Endothelial cell of umbilical vein (primary cell): ENCODE measurements around the gene CDKL2. TPM values are rescaled to one million over a fixed set of nuclear protein-coding genes. Genes with fewer than 3 reads are reported as not detected.

Source experiments
- BruUV-seq: library from RNA; stranded (reverse); fragments of 400-500 nt; replicated peaks from 2 replicates; lab custom pipeline; 2021; lab: Mats Ljungman, UMichigan
- CTCF ChIA-PET: fragments of 300-600, 350-600 bp; sonication (Branson Sonifier 250); formaldehyde crosslinking; loops from one replicate; lab custom pipeline; 2021; ENCODE audit warnings: antibody characterized with exemption, inconsistent platforms; lab: Charles Lee
- POLR2A ChIA-PET: fragments of 300-600, 350-600 bp; sonication (Branson Sonifier 250); formaldehyde crosslinking; loops from one replicate; lab custom pipeline; 2021; ENCODE audit warnings: antibody characterized with exemption, inconsistent platforms; lab: Charles Lee
- DNase-seq: peaks from one replicate; pipeline ENCODE4 v3.0.0-alpha.2; 2011; ENCODE audit warnings: low read depth, low spot score
- FAIRE-seq: peaks from 2 replicates; lab custom pipeline; 2011; peaks lifted over from hg19 to GRCh38; lab: Jason Lieb, UNC
- H2AFZ ChIP-seq: 2 replicates; pipeline ENCODE4 v1.6.0; 2012; ENCODE audit warnings: low read depth, low read length, control low read depth, inconsistent platforms
- H3K27ac ChIP-seq: 2 replicates; pipeline ENCODE4 v1.5.1; 2011; ENCODE audit warnings: low read depth, mild to moderate bottlenecking, control low read depth, low read length, moderate library complexity; ENCODE audit not compliant: insufficient read depth
- H3K27me3 ChIP-seq, 2 experiments: 2 replicates each; pipeline versions ENCODE4 v1.6.0 to v1.6.1; 2011; ENCODE audit warnings: low read length in 2 of 2, mixed read lengths in 1 of 2; ENCODE audit not compliant: control insufficient read depth in 2 of 2, insufficient read depth in 2 of 2
- H3K36me3 ChIP-seq, 2 experiments: 2 replicates in 1 of 2; 3 replicates in 1 of 2; pipeline ENCODE4 v1.5.1; 2011; ENCODE audit warnings: low read length in 2 of 2, mild to moderate bottlenecking in 1 of 2, moderate library complexity in 1 of 2; ENCODE audit not compliant: control insufficient read depth in 2 of 2, insufficient read depth in 2 of 2; ENCODE audit errors: extremely low read depth in 1 of 2
- H3K4me1 ChIP-seq: 3 replicates; pipeline ENCODE4 v1.5.1; 2011; ENCODE audit warnings: mild to moderate bottlenecking, low read length; ENCODE audit not compliant: control insufficient read depth, insufficient read depth; ENCODE audit errors: extremely low read depth
- H3K4me2 ChIP-seq: 2 replicates; pipeline ENCODE4 v1.6.1; 2011; ENCODE audit warnings: low read length, control low read depth, mixed read lengths; ENCODE audit not compliant: insufficient read depth
- H3K4me3 ChIP-seq, 3 experiments: fragments of 200-600 bp in 1 of 3; sonication (generic), shearing (Covaris generic) in 1 of 3; replicated peaks in 1 of 3; 2 replicates each; pipeline ENCODE4 v1.5.1; 2011 to 2016; ENCODE audit warnings: control low read depth in 3 of 3, low read length in 3 of 3, mild to moderate bottlenecking in 2 of 3, inconsistent platforms in 1 of 3, low read depth in 1 of 3, moderate library complexity in 1 of 3; ENCODE audit not compliant: insufficient read depth in 1 of 3
- H3K79me2 ChIP-seq: 2 replicates; pipeline ENCODE4 v1.6.0; 2012; ENCODE audit warnings: low read length, inconsistent platforms; ENCODE audit not compliant: control insufficient read depth, insufficient read depth
- H3K9ac ChIP-seq: replicated peaks from 2 replicates; pipeline ENCODE3; 2011; ENCODE audit warnings: low read length, control low read depth; ENCODE audit not compliant: insufficient read depth; ENCODE audit errors: extremely low read depth
- H3K9me1 ChIP-seq: replicated peaks from 3 replicates; pipeline ENCODE4 v1.6.0; 2011; ENCODE audit warnings: mild to moderate bottlenecking, low read length; ENCODE audit not compliant: control insufficient read depth, insufficient read depth; ENCODE audit errors: extremely low read depth
- H3K9me3 ChIP-seq: replicated peaks from 2 replicates; pipeline ENCODE4 v1.5.1; 2012; ENCODE audit warnings: low read length, inconsistent platforms; ENCODE audit not compliant: control insufficient read depth, insufficient read depth
- H4K20me1 ChIP-seq: replicated peaks from 2 replicates; pipeline ENCODE3; 2011; ENCODE audit warnings: mild to moderate bottlenecking, low read length; ENCODE audit not compliant: control insufficient read depth, insufficient read depth; ENCODE audit errors: extremely low read depth
- GATA2 ChIP-seq: IDR thresholded peaks from 2 replicates; pipeline ENCODE4 v1.7.0; 2011; ENCODE audit warnings: low read depth, mild to moderate bottlenecking, moderate library complexity, mixed read lengths, low read length; ENCODE audit not compliant: insufficient read length, insufficient read depth
- JUN ChIP-seq: IDR thresholded peaks from 2 replicates; pipeline ENCODE4 v1.6.1; 2011; ENCODE audit warnings: borderline replicate concordance, low read depth; ENCODE audit not compliant: insufficient read length, insufficient read depth
- POLR2AphosphoS5 ChIP-seq: IDR thresholded peaks from 2 replicates; pipeline ENCODE4 v1.6.1; 2012; ENCODE audit warnings: low read depth, mild to moderate bottlenecking, control low read depth, low read length, moderate library complexity; ENCODE audit not compliant: insufficient read depth
- dilution Hi-C: fragments of 300-500 bp; cut with MboI; formaldehyde crosslinking; loops from one replicate; pipeline ENCODE4 v1.15.0; 2019; ENCODE audit warnings: low sequenced_read_pairs; ENCODE audit not compliant: extremely low pct_ligation_motif_present
- intact Hi-C: fragments of 100-400 bp; cut with micrococcal nuclease; formaldehyde crosslinking; loops from one replicate; pipeline ENCODE4 v1.10.0; 2022
- polyA plus RNA-seq, 4 experiments: library from polyadenylated mRNA; depleted of rRNA in 3 of 4; stranded (reverse) in 3 of 4; unstranded in 1 of 4; fragments of >200 nt; gene quantifications; 2 replicates each; pipeline versions ENCODE4 v1.2.1 to v1.2.3, GENCODE V29; 2011 to 2012; ENCODE audit warnings: missing spikeins in 1 of 4
- total RNA-seq: library from RNA; stranded (reverse); gene quantifications from 2 replicates; pipeline ENCODE4 v1.2.3, GENCODE V29; 2021
- TF ChIP-seq, protein P1 (sequence below), 2 donors: IDR thresholded peaks; 1 replicate in 1 of 2; 2 replicates in 1 of 2; pipeline ENCODE4 v1.5.1; 2011; ENCODE audit warnings: low read length in 2 of 2, mild to moderate bottlenecking in 2 of 2, moderate library complexity in 2 of 2, control low read depth in 1 of 2, inconsistent platforms in 1 of 2, low read depth in 1 of 2; ENCODE audit not compliant: insufficient read depth in 1 of 2; ENCODE audit errors: extremely low read depth in 1 of 2
- TF ChIP-seq, protein P2 (sequence below): IDR thresholded peaks from 2 replicates; pipeline ENCODE4 v1.6.1; 2011; ENCODE audit not compliant: insufficient read depth, insufficient read length

CDKL2 gene
- total and polyA plus RNA-seq, 2 donors (not counting 3 experiments of a cell fraction or from before 2014, with no cell fraction given) = 0.23 to 0.55 TPM

DNA sequence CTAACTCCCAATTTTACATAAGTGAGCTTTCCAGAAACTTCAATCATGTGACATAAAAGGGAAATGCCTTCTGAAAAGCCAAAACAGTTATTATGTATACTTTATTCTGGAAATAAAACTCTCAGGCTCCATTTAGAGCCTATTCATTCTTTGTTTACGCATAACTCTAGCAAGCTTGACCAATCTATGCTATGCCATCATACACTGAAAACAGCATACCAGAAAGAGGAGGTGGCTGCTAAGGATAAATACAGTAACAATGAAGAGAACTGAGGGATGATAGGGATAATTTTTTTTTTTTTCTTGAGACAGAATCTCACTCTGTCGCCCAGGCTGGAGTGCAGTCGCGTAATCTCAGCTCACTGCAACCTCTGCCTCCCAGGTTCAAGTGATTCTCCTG is 24.4 kb downstream of the CDKL2 start:
- Histone ChIP-seq H3K36me3 (no peaks in the 10 kb centered on the region), H3K9me3 (no peaks in the 10 kb centered on the region), H4K20me1 (no peaks in the 10 kb centered on the region), H3K27me3 (no peaks in the 10 kb centered on the region), H3K9me1 (no peaks in the 10 kb centered on the region), H2AFZ (no peak overlapping the region), H3K4me2 (no peak overlapping the region), H3K27ac (no peak overlapping the region), H3K9ac (no peak overlapping the region), H3K79me2 (no peaks in the 10 kb centered on the region), H3K4me1 (no peaks in the 10 kb centered on the region), H3K4me3 (no peak overlapping the region)
- ChIA-PET CTCF (interaction anchor here (1.8 kb wide), 1 partner anchor 242 kb away, joined by 5 read pairs; no protein-coding TSS in a partner anchor), POLR2A (no interaction called here)
- intact Hi-C loops (no loop called here), dilution Hi-C loops (no loop called here)
- FAIRE-seq (no peak), DNase-seq (no peak)
- no TSS peak for BruUV-seq
- TF ChIP-seq JUN (no peak), GATA2 (no peak)
- TF ChIP-seq, protein P1, sequence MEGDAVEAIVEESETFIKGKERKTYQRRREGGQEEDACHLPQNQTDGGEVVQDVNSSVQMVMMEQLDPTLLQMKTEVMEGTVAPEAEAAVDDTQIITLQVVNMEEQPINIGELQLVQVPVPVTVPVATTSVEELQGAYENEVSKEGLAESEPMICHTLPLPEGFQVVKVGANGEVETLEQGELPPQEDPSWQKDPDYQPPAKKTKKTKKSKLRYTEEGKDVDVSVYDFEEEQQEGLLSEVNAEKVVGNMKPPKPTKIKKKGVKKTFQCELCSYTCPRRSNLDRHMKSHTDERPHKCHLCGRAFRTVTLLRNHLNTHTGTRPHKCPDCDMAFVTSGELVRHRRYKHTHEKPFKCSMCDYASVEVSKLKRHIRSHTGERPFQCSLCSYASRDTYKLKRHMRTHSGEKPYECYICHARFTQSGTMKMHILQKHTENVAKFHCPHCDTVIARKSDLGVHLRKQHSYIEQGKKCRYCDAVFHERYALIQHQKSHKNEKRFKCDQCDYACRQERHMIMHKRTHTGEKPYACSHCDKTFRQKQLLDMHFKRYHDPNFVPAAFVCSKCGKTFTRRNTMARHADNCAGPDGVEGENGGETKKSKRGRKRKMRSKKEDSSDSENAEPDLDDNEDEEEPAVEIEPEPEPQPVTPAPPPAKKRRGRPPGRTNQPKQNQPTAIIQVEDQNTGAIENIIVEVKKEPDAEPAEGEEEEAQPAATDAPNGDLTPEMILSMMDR (IDR thresholded peaks at IDR 0.05; ENCODE audit: extremely low read depth in 1 of 2, insufficient read depth in 1 of 2, low read depth in 1 of 2, low read length in 2 of 2) = no peak
- TF ChIP-seq, protein P2, sequence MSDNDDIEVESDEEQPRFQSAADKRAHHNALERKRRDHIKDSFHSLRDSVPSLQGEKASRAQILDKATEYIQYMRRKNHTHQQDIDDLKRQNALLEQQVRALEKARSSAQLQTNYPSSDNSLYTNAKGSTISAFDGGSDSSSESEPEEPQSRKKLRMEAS = no peak

DNA sequence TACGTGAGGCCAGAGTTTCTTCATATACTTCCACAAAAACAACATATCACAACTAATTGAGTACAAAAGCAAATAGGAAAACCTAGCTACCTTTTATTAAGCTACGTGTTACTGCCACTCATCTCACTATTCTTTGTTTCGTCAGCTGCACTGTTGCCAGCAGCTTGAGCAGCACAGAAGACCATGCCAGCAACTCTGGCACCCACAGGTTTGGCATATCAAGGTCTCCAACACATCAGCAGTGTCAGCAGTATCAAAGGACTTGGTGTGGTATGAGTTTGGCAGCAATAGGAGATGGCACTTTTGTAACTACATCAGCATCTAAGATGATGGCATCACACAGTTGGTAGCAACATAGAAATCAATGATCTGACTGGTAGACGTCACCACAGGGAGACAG is 30.7 kb downstream of the CDKL2 start:
- H3K9me3 ChIP-seq = no peaks in the 10 kb centered on the region
- H3K36me3 ChIP-seq = no peaks in the 10 kb centered on the region
- H3K27ac ChIP-seq = no peak overlapping the region
- TF ChIP-seq POLR2AphosphoS5 (no peak), GATA2 (no peak)
- TF ChIP-seq, protein P2 = no peak
- no peak overlapping the region for H3K4me3 ChIP-seq
- no peaks in the 10 kb centered on the region for H3K79me2 ChIP-seq
- intact Hi-C loops (no loop called here), dilution Hi-C loops (no loop called here)
- ChIA-PET CTCF (no interaction called here), POLR2A (interaction anchor here (0.7 kb wide), 1 partner anchor 40 kb away, joined by 3 read pairs; no protein-coding TSS in a partner anchor)
- no peaks in the 10 kb centered on the region for H3K27me3 ChIP-seq
- no peaks in the 10 kb centered on the region for H3K9me1 ChIP-seq
- no peaks in the 10 kb centered on the region for H4K20me1 ChIP-seq
- BruUV-seq = no TSS peak
- DNase-seq = no peak
- no peak overlapping the region for H3K4me2 ChIP-seq
- H2AFZ ChIP-seq = no peak overlapping the region
- FAIRE-seq = no peak
- no peaks in the 10 kb centered on the region for H3K4me1 ChIP-seq
- H3K9ac ChIP-seq = no peak overlapping the region
